HepG2 (cell line): ENCODE measurements around the gene MFSD2B. TPM values are rescaled to one million over a fixed set of nuclear protein-coding genes. Genes with fewer than 3 reads are reported as not detected.

Source experiments
- ARID2 ChIP-seq: sonication (generic); formaldehyde crosslinking; IDR thresholded peaks from 2 replicates; pipeline ENCODE4 v1.8.1; 2022; ENCODE audit warnings: mild to moderate bottlenecking, missing genetic modification reagents, borderline replicate concordance
- ATF2 ChIP-seq: sonication (generic); formaldehyde crosslinking; IDR thresholded peaks from 2 replicates; pipeline ENCODE4 v1.4.0; 2020; ENCODE audit warnings: missing genetic modification reagents
- ETV6 ChIP-seq: sonication (generic); formaldehyde crosslinking; conservative IDR thresholded peaks from 2 replicates; pipeline ENCODE4 v1.4.0; 2020; ENCODE audit warnings: missing genetic modification reagents
- GMEB2 ChIP-seq: IDR thresholded peaks from 2 replicates; pipeline ENCODE4 v1.6.1; 2016; ENCODE audit warnings: missing biosample characterization, missing genetic modification reagents, low read depth
- KMT2B ChIP-seq: IDR thresholded peaks from 2 replicates; pipeline ENCODE4 v1.6.1; 2016; ENCODE audit warnings: missing genetic modification reagents, missing compliant biosample characterization
- MED8 ChIP-seq: sonication (generic); formaldehyde crosslinking; IDR thresholded peaks from 2 replicates; pipeline ENCODE4 v1.8.1; 2023; ENCODE audit warnings: mild to moderate bottlenecking, missing genetic modification reagents; ENCODE audit not compliant: insufficient replicate concordance
- PREB ChIP-seq: sonication (generic); formaldehyde crosslinking; IDR thresholded peaks from 2 replicates; pipeline ENCODE4 v1.4.0; 2020; ENCODE audit warnings: missing genetic modification reagents
- SIX4 ChIP-seq: sonication (generic); formaldehyde crosslinking; IDR thresholded peaks from 2 replicates; pipeline ENCODE4 v1.4.0; 2020; ENCODE audit warnings: missing genetic modification reagents
- TARDBP ChIP-seq: sonication (generic); formaldehyde crosslinking; IDR thresholded peaks from 2 replicates; pipeline ENCODE4 v1.8.0; 2022; ENCODE audit warnings: mild to moderate bottlenecking, missing genetic modification reagents
- ZBTB37 ChIP-seq: sonication (generic); formaldehyde crosslinking; IDR thresholded peaks from 2 replicates; pipeline ENCODE4 v1.4.0; 2020; ENCODE audit warnings: mild to moderate bottlenecking, missing genetic modification reagents
- ZBTB40 ChIP-seq, 2 experiments: fragments of 450-650 bp in 1 of 2; sonication (generic) in 1 of 2; formaldehyde crosslinking in 1 of 2; IDR thresholded peaks; 2 replicates each; pipeline versions ENCODE4 v1.6.1 to v1.8.0; 2016 to 2022; ENCODE audit warnings: antibody characterized with exemption in 1 of 2, mild to moderate bottlenecking in 1 of 2, missing genetic modification reagents in 1 of 2
- ZFP1 ChIP-seq: IDR thresholded peaks from 2 replicates; pipeline ENCODE4 v1.6.1; 2016
- ZNF205 ChIP-seq: IDR thresholded peaks from 2 replicates; pipeline ENCODE4 v1.6.1; 2018; ENCODE audit warnings: missing biosample characterization, missing genetic modification reagents
- polyA plus RNA-seq, 8 experiments: library from polyadenylated mRNA; depleted of rRNA in 3 of 8; stranded (reverse) in 7 of 8; unstranded in 1 of 8; fragments of >200 nt; fragmentation: Illumina TruSeq in 4 of 8; extraction: Trizol in 4 of 8; gene quantifications; 2 replicates each; pipeline versions ENCODE4 v1.2.1 to v1.2.3, GENCODE V29; 2011 to 2016; ENCODE audit warnings: low read depth in 4 of 8, missing spikeins in 1 of 8, mixed read lengths in 1 of 8; ENCODE audit not compliant: insufficient read depth in 1 of 8
- total RNA-seq, 5 experiments: library from RNA; depleted of rRNA; stranded (reverse); fragments of >200 nt; fragmentation: Illumina TruSeq; extraction: Trizol; gene quantifications; 2 replicates each; pipeline ENCODE4 v1.2.3, GENCODE V29; 2016; ENCODE audit warnings: low read depth in 1 of 5

The MFSD2B gene
- total and polyA plus RNA-seq, 2 of the 13 experiments (the other 11 are each of a cell fraction or from before 2014, with no cell fraction given): 0.21 to 0.93 TPM

- TF ChIP-seq KMT2B (peak; percentile 19), PREB (CRISPR knock-in tag) (no peak), ATF2 (CRISPR knock-in tag) (peak; percentile 72; the same call in 1 of the 2 replicates), GMEB2 (CRISPR knock-in tag) (no peak), ZNF205 (peak; percentile 81), ARID2 (0 out of 2 replicates have a peak, but pooled peaks have one; percentile 16), ZBTB40 (IDR thresholded peaks at IDR 0.05) (no peak), ZBTB40 (CRISPR knock-in tag; IDR thresholded peaks at IDR 0.05) (peak; percentile 60; the same call in 1 of the 2 replicates), ZFP1 (CRISPR knock-in tag) (peak; percentile 74), MED8 (CRISPR knock-in tag) (no peak), ZBTB37 (CRISPR knock-in tag) (peak; percentile 65; the same call in 1 of the 2 replicates), ETV6 (0 out of 2 replicates have a peak, but pooled peaks have one; percentile 19), TARDBP (peak; percentile 56; the same call in 1 of the 2 replicates), SIX4 (CRISPR knock-in tag) (0 out of 2 replicates have a peak, but pooled peaks have one; percentile 41)
These were observed 5.9 kb downstream of the MFSD2B start (continued) for GRCh38 chr2:24015562-24016375.
